ENCODE results near the gene CCNY. TPM values are rescaled to one million over a fixed set of nuclear protein-coding genes. Genes with fewer than 3 reads are reported as not detected.
"Not testable (repeated sequence)": the region's sequence is repeated elsewhere in the genome, so short reads cannot be mapped to it uniquely, and the experiment has no call there.

The CCNY gene
- total and polyA plus RNA-seq, 2 of the 4 experiments (the other 2 are of a cell fraction), result 38.0 to 131 TPM

GRCh38 chr10:35353805-35354204 lies 17.5 kb downstream of the CCNY start:
- Histone ChIP-seq H2BK5ac (ENCODE audit: low read depth, low read length, poor library complexity, severe bottlenecking) (no peak overlapping the region), H2AK5ac (ENCODE audit: low read depth, low read length) (no peak overlapping the region; the same call in 1 of the 2 replicates), H2BK120ac (ENCODE audit: low read depth, low read length) (no peak overlapping the region), H3K9me3 (ENCODE audit: control insufficient read depth, insufficient read depth, low read length) (no peaks in the 10 kb centered on the region), H3K36me3 (ENCODE audit: control insufficient read depth, insufficient read depth, low read length) (no peaks in the 10 kb centered on the region), H4K8ac (ENCODE audit: low read depth in 2 of 2, low read length in 2 of 2) (no peak overlapping the region), H3K56ac (ENCODE audit: extremely low read depth, insufficient read depth, low read length) (no peak overlapping the region), H2AK9ac (replicated peaks; ENCODE audit: low read depth, low read length, poor library complexity) (no peak overlapping the region), H3K27me3 (ENCODE audit: control insufficient read depth, insufficient read depth, low read length) (no peaks in the 10 kb centered on the region), H3K9me1 (ENCODE audit: insufficient read depth, low read length) (peaks cover 36% of the 10 kb centered on the region), H3K4me2 (ENCODE audit: low read depth, low read length) (no peak overlapping the region), H3K4ac (ENCODE audit: low read depth, low read length) (no peak overlapping the region), H2BK15ac (ENCODE audit: low read depth, low read length) (no peak overlapping the region), H4K91ac (ENCODE audit: insufficient read depth, low read depth, low read length) (no peak overlapping the region), H3K18ac (ENCODE audit: low read depth, low read length) (no peak overlapping the region), H3K14ac (replicated peaks; ENCODE audit: low read depth, low read length) (no peak overlapping the region), H4K5ac (ENCODE audit: low read depth, low read length) (no peak overlapping the region), H3K23ac (ENCODE audit: low read depth, low read length) (no peak overlapping the region), H4K20me1 (ENCODE audit: insufficient read depth, low read length) (peaks cover 95% of the 10 kb centered on the region), H2BK20ac (ENCODE audit: low read depth, low read length) (no peak overlapping the region), H3K4me1 (ENCODE audit: control insufficient read depth, insufficient read depth, low read length) (peaks cover 28% of the 10 kb centered on the region), H3K27ac (ENCODE audit: insufficient read depth, low read length) (no peak overlapping the region), H3K79me1 (ENCODE audit: low read depth in 1 of 2, low read length in 2 of 2) (peaks cover 54 to 90% of the 10 kb centered on the region in 2 experiments), H2AFZ (replicated peaks; ENCODE audit: low read length, poor library complexity) (no peak overlapping the region), H3K9ac (ENCODE audit: low read depth, low read length) (no peak overlapping the region), H3K4me3 (ENCODE audit: insufficient read depth, low read depth, low read length) (no peak overlapping the region)
- BruUV-seq (replicated peaks), result no TSS peak
- TF ChIP-seq SMC3 (IDR thresholded peaks at IDR 0.05; ENCODE audit: low read depth, low read length) (no peak), MAFK (IDR thresholded peaks at IDR 0.05; ENCODE audit: low read depth, low read length) (no peak), CHD1 (IDR thresholded peaks at IDR 0.05; ENCODE audit: low read depth, low read length) (no peak), RAD21 (IDR thresholded peaks at IDR 0.05; ENCODE audit: low read length) (no peak)
- TF ChIP-seq, protein P1, sequence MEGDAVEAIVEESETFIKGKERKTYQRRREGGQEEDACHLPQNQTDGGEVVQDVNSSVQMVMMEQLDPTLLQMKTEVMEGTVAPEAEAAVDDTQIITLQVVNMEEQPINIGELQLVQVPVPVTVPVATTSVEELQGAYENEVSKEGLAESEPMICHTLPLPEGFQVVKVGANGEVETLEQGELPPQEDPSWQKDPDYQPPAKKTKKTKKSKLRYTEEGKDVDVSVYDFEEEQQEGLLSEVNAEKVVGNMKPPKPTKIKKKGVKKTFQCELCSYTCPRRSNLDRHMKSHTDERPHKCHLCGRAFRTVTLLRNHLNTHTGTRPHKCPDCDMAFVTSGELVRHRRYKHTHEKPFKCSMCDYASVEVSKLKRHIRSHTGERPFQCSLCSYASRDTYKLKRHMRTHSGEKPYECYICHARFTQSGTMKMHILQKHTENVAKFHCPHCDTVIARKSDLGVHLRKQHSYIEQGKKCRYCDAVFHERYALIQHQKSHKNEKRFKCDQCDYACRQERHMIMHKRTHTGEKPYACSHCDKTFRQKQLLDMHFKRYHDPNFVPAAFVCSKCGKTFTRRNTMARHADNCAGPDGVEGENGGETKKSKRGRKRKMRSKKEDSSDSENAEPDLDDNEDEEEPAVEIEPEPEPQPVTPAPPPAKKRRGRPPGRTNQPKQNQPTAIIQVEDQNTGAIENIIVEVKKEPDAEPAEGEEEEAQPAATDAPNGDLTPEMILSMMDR (conservative IDR thresholded peaks at IDR 0.05; ENCODE audit: low read depth, low read length), result no peak
- in situ Hi-C loops (cut with MboI; ENCODE audit: low sequenced_read_pairs) (no loop called here), intact Hi-C loops (cut with micrococcal nuclease) (no loop called here), dilution Hi-C loops (cut with HindIII; ENCODE audit: low sequenced_read_pairs, unreplicated experiment) (no loop called here)
- DNase-seq (no peak), ATAC-seq (ENCODE audit: low read depth) (no peak)
- WGBS, 2 experiments (ENCODE audit: extremely low coverage in 2 of 2, insufficient read length in 1 of 2), result 100% methylated on average over 1 of the region's 1 CpG; no CpG with 5 or more reads in 1 of the 2 experiments
- POLR2A ChIA-PET (ENCODE audit: unreplicated experiment), result no interaction called here
- CTCF ChIA-PET, result interaction anchor here (0.7 kb wide), 1 partner anchor 868 kb away, joined by 3 read pairs; no protein-coding TSS in a partner anchor

DNA sequence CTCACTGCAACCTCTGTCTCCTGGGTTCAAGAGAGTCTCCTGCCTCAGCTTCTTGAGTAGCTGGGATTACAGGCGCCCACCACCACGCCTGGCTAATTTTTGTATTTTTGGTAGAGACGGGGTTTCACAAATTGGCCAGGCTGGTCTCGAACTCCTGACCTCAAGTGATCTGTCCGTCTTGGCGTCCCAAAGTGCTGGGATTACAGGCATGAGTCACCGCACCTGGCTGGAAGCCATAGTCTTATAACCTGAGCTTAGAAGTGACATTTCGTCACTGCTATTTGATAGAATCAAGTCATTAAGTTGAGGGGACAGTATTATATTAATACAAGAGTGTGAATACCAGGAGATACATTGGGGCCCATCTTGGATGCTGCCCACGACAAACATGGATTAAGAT lies 17.9 kb downstream of the CCNY start:
- Histone ChIP-seq H3K9me1 (ENCODE audit: insufficient read depth, low read length) (peaks cover 32% of the 10 kb centered on the region), H3K79me1 (ENCODE audit: low read depth in 1 of 2, low read length in 2 of 2) (peaks cover 54 to 90% of the 10 kb centered on the region in 2 experiments), H4K20me1 (ENCODE audit: insufficient read depth, low read length) (peaks cover 95% of the 10 kb centered on the region), H3K4me1 (ENCODE audit: control insufficient read depth, insufficient read depth, low read length) (peaks cover 31% of the 10 kb centered on the region)
- H2BK5ac ChIP-seq (ENCODE audit: low read depth, low read length, poor library complexity, severe bottlenecking); H3K23ac ChIP-seq (ENCODE audit: low read depth, low read length); H4K91ac ChIP-seq (ENCODE audit: insufficient read depth, low read depth, low read length); H4K8ac ChIP-seq (ENCODE audit: low read depth in 2 of 2, low read length in 2 of 2); H2AFZ ChIP-seq (replicated peaks; ENCODE audit: low read length, poor library complexity); H3K18ac ChIP-seq (ENCODE audit: low read depth, low read length); in situ Hi-C loops (cut with MboI; ENCODE audit: low sequenced_read_pairs); H2BK120ac ChIP-seq (ENCODE audit: low read depth, low read length); H4K5ac ChIP-seq (ENCODE audit: low read depth, low read length); H3K4me3 ChIP-seq (ENCODE audit: insufficient read depth, low read depth, low read length); H3K56ac ChIP-seq (ENCODE audit: extremely low read depth, insufficient read depth, low read length); POLR2A ChIA-PET (ENCODE audit: unreplicated experiment); H3K9ac ChIP-seq (ENCODE audit: low read depth, low read length); dilution Hi-C loops (cut with HindIII; ENCODE audit: low sequenced_read_pairs, unreplicated experiment); H2BK15ac ChIP-seq (ENCODE audit: low read depth, low read length); H3K4ac ChIP-seq (ENCODE audit: low read depth, low read length); intact Hi-C loops (cut with micrococcal nuclease); H3K27ac ChIP-seq (ENCODE audit: insufficient read depth, low read length); H3K4me2 ChIP-seq (ENCODE audit: low read depth, low read length); H2AK5ac ChIP-seq (ENCODE audit: low read depth, low read length); H3K14ac ChIP-seq (replicated peaks; ENCODE audit: low read depth, low read length); H2BK20ac ChIP-seq (ENCODE audit: low read depth, low read length); H3K27me3 ChIP-seq (ENCODE audit: control insufficient read depth, insufficient read depth, low read length); H3K9me3 ChIP-seq (ENCODE audit: control insufficient read depth, insufficient read depth, low read length); H3K36me3 ChIP-seq (ENCODE audit: control insufficient read depth, insufficient read depth, low read length); BruUV-seq (replicated peaks); H2AK9ac ChIP-seq (replicated peaks; ENCODE audit: low read depth, low read length, poor library complexity); ATAC-seq (ENCODE audit: low read depth); DNase-seq: not testable (repeated sequence)
- CTCF ChIA-PET, result interaction anchor here (0.7 kb wide), 1 partner anchor 867 kb away, joined by 3 read pairs; no protein-coding TSS in a partner anchor
- 88% methylated on average over 3 of the region's 9 CpGs; no CpG with 5 or more reads in 1 of the 2 experiments for WGBS, 2 experiments (ENCODE audit: extremely low coverage in 2 of 2, insufficient read length in 1 of 2)
